Superior temporal gyrus (tissue), 1 donor: ENCODE data around the gene APOM.

Source experiments
- DNase-seq: peaks from one replicate; pipeline ENCODE4 v3.0.0-alpha.2; 2016; ENCODE audit errors: extremely low spot score

APOM gene

GRCh38 chr6:31631209-31631608, 24.5 kb upstream of the APOM start:
- DNase-seq: no peak

DNA sequence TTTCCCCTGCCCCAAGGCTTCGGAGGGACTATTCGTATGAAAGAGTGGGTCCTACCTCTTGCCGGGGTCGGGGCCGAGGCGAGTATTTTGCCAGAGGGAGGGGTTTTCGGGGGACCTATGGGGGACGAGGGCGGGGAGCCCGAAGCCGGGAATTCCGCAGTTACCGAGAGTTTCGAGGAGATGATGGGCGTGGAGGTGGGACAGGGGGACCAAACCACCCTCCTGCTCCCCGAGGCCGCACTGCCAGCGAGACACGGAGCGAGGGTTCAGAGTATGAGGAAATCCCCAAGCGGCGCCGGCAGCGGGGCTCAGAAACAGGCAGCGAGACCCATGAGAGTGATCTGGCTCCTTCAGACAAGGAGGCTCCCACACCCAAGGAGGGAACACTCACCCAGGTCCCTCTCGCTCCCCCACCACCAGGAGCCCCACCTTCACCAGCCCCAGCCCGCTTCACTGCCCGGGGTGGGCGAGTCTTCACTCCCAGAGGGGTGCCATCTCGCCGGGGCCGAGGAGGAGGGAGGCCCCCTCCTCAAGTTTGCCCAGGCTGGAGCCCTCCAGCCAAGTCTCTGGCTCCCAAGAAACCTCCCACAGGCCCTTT, 23.9 kb upstream of the APOM start:
- DNase-seq: no peak

- no peak for DNase-seq
Measured at GRCh38 chr6:31632279-31632946, 23.3 kb upstream of the APOM start.

GRCh38 chr6:31633447-31633846, 22.2 kb upstream of the APOM start:
- DNase-seq: no peak

- DNase-seq: no peak
Measured at GRCh38 chr6:31634131-31634530, 21.6 kb upstream of the APOM start.

- DNase-seq: no peak
Measured at GRCh38 chr6:31634969-31635575, 20.6 kb upstream of the APOM start.

DNA sequence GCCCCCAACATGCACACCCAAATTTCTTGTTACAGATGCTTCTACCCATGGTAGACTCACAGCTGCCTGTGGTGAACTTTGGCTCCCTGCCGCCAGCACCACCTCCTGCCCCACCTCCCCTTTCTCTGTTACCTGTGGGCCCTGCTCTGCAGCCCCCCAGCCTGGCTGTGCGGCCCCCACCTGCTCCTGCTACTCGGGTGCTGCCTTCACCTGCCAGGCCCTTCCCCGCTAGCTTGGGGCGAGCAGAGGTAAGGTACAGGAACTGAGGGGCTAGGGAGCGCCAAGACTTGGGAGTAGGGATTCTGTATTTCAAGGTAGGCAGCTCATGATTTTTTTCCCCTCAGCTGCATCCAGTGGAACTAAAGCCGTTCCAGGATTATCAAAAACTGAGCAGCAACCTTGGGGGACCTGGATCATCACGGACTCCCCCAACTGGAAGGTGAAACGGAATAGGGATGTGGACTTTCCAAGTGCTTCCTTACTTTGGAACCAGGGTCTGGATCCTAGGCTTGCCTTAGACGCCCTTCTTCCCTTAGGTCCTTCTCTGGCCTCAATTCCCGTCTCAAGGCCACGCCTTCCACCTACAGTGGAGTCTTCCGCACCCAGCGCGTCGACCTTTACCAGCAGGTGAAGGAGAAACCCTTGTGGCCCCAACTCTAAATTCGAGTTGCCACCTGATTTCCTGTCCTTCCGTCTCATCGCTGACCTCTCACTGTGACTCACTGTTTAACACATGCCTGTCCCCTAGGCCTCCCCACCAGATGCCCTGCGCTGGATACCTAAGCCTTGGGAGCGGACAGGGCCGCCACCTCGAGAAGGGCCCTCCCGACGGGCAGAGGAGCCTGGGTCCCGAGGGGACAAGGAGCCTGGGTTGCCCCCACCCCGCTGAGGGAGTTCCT, 18.7 kb upstream of the APOM start:
- no peak for DNase-seq

DNA sequence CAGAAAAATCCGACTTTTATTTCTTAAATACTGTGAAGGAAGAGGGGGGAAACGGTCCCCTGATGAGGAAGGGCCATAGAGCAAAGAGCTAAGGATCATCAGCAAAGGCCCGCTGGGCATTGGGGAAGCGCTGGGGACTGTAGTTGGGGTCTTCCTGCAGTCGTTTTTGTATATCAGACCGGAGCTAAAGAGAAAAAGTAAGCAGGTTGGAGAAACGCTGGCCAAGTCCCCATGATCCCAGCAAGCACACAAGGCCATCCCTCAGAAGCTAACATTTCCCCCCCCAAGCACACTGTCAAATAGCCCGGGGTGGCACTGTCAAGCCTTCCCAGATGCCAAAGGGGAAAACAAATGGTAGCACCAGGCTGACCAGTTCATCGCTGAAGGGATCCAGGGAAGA, 16.7 kb upstream of the APOM start:
- no peak for DNase-seq

DNA sequence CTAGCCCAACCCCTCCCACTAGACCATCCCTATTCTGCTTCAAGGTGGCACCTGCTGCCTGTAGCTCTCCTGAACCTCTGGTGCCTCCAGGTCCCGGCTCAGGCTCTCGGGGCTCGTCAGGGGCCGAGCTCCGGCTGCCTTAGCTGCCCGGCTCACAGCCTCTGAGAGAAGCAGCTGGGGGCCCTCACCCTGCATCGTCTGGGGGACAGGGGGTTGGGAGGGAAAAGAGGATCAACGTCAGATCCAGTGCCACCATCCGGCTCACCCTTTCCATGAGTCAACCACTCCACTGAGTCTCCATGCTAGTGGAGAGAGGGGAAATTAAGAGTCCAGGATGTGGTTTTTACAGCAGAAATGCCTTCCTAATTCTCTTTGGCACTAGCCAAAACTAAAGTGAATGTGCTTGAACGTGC, 16.2 kb upstream of the APOM start:
- DNase-seq: no peak

- no peak for DNase-seq
Measured at GRCh38 chr6:31640612-31641011, 15.1 kb upstream of the APOM start.

DNA sequence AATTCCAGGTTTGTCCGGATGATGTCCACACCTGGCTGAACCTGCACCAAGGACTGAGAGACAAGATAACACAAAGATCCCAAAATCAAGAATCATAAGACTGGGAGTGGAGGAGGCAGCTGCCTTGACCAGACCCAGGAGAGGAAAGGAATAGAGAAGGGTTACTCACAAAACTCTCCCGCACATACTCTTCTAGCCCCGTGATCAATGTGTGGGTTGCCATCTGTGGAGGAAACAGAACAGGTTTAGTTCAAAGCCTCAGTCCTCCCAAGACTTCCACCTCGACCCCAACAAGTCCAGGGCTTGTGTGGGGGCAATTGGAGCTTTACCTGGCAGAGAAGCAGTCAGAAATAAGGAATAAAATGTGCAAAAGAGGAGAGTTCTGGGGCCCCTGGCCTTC, 14.3 kb upstream of the APOM start:
- DNase-seq: no peak

GRCh38 chr6:31642798-31643570, 12.7 kb upstream of the APOM start:
- no peak for DNase-seq

DNA sequence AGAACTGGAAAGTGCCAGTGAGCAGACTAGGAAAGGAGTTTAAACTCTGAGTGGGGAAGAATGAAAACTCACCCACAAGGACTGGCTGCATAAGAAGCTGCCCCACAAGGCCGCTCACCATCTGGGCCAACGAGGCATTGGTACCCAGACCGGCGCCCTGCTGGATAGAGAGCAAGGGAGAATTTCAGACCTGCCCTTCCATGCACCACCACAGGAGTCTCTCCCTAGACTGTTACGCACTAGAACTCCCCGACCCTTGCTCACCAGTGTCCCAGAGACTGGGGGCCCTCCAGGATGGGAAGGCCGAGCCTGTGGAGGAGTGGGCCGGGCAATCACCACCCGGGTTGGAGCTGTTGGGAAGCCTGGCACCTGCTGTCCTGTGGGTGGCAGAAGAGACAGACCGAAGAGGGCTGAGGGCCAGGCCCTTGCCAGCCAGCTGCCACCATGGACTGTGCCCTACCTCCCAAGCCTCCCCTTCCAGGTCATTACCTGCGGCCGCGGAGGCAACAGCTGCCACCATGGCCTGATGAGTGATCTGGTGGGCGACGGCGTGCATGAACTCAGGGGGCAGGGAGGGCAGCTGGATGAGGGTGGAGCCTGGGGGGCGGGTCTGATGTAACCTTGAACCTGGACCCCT, 11.8 kb upstream of the APOM start:
- no peak for DNase-seq

GRCh38 chr6:31645325-31645724, 10.4 kb upstream of the APOM start:
- DNase-seq: no peak

GRCh38 chr6:31651602-31652191, 4.0 kb upstream of the APOM start:
- no peak for DNase-seq

DNA sequence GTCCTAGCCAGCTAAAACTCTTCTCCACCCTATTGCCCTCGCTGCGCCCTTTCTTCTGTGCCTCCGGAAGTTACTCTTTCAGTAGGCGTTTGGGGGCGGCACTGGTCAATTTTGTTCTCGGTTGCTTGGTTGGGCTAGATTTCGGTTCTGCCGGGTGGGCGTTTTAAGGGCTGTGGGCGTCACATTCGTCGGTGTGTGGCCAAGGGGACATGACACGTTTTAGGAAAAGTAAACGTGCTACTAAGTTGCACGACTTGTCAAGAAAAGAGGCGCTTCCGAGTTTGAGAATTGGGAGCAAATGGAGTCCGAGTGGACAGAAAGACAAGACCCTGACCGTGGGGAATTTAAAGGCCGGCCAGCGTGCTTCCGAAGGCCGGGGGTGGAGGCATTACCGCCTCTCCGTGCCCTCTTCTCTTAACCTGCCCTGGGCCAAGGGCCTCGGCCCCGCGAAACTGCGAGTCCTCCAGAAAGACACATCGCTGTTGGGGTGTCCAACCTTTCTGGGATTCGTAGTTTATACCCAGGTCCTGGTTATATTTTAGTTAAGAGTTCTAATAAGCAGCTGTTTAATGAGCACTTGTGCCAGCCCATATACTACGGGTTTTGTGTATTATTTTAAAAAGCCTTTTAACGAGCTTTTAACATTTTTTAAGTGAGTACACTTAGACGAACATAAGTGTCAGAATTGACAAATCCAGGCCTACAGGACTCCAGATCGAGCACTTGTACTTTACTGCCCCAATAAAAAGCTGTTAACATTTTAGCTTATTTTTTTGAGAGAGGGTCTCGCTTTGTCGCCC, 2.6 kb upstream of the APOM start:
- DNase-seq: no peak

GRCh38 chr6:31654574-31655348, 933 bp upstream of the APOM start:
- DNase-seq: no peak

- no peak for DNase-seq
Measured at GRCh38 chr6:31657406-31658157, 1.9 kb downstream of the APOM start.
